SH-SY5Y (cell line): ENCODE results near the gene CCDC85C.

Source experiments
- GATA2 ChIP-seq: IDR thresholded peaks from 2 replicates; pipeline ENCODE4 v1.6.1; 2011; ENCODE audit warnings: mild to moderate bottlenecking, low read depth, low read length
- GATA3 ChIP-seq: IDR thresholded peaks from 2 replicates; pipeline ENCODE4 v1.6.1; 2011; ENCODE audit warnings: low read depth, mild to moderate bottlenecking, low read length, moderate library complexity

GRCh38 chr14:99548255-99548654, 55.8 kb downstream of the CCDC85C start:
- TF ChIP-seq GATA2 (no peak), GATA3 (no peak)
